Stimulated activated CD8-positive, alpha-beta memory T cell treated with anti-CD3 and anti-CD28 coated beads, Interleukin-2, amount 100 ng/mL, for 1 hour (primary cell): ENCODE measurements around the gene CXCR4.

ENCODE experiments used
- DNase-seq, 2 donors: peaks; one replicate each; pipeline ENCODE4 v3.0.0-alpha.2; 2020; ENCODE audit warnings: low read depth in 2 of 2

CXCR4 gene

GRCh38 chr2:136131961-136132824 lies 14.2 kb upstream of the CXCR4 start:
- DNase-seq, result no peak

- no peak for DNase-seq
Measured at GRCh38 chr2:136131484-136131960, 13.6 kb upstream of the CXCR4 start.

DNA sequence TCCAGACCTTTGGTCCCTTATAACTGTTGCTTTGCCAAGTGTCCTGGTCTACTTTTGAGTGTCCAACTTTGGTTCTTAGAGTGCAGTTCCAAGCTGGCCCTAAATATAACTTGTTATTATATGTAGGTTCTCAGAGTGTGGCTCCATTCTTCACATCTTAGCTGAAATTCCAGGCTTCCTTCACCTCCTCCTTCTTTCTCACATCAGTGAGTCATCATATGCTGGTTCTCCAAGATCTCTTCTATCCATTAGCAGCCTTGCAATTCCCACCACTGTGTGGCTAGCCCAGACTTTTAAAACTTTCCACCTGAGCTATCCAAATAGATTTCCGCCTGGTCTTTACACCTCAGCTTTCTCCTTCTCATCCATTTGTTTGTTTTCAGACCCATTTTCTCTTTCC lies 12.6 kb upstream of the CXCR4 start:
- DNase-seq, result no peak

DNA sequence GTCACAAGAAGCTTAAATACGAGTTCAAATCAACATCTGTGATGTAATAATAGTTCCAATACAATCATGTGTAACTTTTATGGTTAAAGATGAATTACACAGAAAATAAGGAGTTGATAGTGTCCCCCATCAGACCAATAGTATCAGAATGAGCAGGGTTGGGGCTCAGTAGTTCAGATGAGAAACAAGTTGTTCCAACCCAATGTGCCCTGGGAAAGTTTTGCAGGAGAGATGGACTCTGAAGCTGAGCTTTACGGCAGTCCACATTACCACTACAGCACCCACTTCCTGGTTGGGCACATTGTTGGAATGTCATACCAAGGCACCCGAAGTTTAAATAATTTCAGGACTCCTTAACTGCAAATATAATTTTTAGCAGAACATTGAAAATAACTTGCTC lies 12.1 kb upstream of the CXCR4 start:
- DNase-seq, result no peak

GRCh38 chr2:136129601-136130000 lies 11.7 kb upstream of the CXCR4 start:
- DNase-seq, result no peak

GRCh38 chr2:136128905-136129304 lies 11.0 kb upstream of the CXCR4 start:
- DNase-seq, result no peak

DNA sequence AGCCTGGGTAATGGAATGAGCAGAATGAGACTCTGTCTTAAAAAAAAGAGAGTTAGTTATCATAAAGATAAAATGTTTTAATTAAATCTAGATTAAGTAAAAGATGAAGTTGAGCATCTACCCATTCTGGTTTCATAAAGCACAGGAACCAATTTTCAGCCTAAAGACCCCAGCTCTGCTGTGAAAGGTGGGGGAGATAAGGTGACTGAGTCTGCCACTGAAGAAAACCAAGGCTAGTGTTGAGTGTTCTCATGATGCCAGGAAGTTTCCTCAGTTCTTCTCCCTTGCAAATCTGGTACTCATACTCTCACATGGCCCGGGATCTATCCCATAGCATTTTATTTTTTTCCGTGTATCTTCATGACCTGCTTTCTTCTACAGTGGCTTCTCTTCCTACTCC lies 10.4 kb upstream of the CXCR4 start:
- no peak for DNase-seq

GRCh38 chr2:136127356-136127755 lies 9.4 kb upstream of the CXCR4 start:
- no peak for DNase-seq

DNA sequence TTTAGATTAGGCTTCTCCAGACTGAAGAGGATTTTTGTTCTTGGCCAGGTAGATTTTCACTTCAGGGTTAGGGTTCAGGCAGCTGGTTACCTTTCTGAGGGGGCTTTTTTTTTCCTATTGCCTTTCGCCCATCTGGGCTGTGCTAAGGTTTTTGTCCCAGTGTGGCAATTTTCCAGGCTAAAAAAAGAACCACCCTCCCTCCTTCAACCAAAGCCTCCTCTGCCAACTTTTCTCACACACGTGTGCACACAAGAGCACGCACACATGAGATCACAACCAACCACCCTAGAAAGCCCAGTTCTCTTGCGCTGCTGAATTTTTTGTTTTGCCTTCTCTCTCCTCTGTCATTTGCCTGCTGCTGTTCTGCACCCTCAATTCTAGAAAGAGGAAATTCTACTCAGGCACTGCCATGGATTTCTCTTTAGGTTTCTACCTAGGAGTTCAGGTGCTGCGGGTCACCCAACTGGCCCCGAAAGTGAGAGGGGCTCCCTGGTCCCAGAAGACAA lies 8.5 kb upstream of the CXCR4 start:
- DNase-seq, result no peak

DNA sequence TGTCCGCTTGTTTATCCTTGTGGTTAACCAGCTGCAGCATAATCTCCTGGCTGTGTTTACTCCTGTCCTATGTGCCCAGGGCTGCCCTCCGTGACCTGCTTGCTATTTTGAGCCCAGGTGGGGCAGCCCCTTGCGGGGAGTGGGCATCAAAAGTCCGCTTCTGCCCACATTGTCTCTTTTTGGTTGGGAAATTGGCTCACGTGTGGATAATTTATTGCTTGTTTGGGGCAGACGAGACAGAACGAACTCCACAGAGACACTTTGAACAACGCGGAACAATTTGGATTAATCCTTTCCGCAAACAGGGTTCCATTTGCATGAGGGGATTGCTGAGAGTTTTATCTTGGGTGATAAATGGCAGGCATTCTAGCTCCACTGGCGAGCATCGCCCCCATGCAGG lies 8.1 kb upstream of the CXCR4 start:
- DNase-seq, result no peak

DNA sequence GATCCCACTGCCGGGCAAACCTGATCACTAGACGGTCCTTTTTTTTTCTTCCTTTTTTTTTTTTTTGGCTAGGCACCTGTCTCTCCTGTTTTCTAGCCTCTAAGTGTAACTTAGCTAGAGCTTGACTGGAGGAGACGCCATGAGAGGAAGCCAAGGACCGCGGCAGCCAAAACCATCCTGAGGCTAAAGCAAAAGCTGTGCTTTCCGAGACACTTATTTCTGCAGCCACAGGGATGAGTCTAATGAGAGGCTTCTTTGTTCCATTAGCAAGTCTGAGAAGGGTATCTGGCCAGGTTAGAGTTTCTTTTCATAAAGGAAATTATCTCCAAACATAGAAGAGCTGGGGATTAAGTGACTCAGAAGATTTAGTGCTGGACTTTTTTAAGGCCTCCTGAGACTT lies 7.3 kb upstream of the CXCR4 start:
- no peak for DNase-seq

GRCh38 chr2:136124805-136125204 lies 6.9 kb upstream of the CXCR4 start:
- DNase-seq, result no peak

- DNase-seq, result no peak
Measured at GRCh38 chr2:136122661-136123060, 4.7 kb upstream of the CXCR4 start.

- no peak for DNase-seq
Measured at GRCh38 chr2:136121204-136121910, 3.4 kb upstream of the CXCR4 start.

DNA sequence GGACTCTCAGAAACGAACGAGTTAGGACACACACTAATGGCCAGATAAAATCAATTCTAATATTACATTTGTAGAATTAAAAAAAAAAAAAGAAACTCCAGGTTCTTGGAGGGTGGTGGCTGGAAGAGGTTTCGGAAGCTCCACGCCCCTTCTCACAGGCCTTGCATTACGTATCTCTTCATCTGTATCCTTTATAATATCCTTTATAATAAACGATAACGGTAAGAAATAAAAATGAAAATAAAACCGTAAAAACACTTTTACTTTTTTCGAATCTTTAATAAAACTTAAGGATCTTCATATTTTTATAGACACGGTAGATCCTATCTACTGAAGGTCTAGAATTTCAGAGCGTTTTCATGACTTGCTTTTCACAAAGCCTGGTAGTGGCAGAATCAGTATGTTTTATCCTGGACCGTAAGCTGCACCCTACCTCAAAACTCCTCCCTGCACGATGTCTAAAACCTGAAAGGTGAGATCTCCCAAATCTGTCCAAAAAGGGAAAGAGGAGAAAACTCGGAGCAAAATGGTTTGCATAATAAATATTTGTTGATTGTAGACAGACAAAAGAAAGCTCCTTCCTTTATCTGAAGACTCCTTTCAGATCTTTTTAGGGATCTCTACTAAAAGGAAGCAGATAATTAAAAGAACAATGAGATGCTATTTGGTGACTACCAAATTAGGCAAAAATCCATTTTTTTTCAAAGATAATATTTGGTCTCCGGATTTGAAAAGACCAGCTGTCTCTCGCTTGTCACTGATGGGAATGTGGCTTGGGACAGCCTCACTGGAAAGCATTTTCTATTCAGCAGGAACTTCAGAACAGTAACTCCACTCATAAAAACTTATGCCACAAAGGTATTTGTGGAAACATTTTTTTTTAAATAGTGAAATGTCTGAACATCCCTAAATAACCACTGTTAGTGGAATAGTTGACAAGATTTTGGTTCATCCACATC lies 2.0 kb upstream of the CXCR4 start:
- no peak for DNase-seq

DNA sequence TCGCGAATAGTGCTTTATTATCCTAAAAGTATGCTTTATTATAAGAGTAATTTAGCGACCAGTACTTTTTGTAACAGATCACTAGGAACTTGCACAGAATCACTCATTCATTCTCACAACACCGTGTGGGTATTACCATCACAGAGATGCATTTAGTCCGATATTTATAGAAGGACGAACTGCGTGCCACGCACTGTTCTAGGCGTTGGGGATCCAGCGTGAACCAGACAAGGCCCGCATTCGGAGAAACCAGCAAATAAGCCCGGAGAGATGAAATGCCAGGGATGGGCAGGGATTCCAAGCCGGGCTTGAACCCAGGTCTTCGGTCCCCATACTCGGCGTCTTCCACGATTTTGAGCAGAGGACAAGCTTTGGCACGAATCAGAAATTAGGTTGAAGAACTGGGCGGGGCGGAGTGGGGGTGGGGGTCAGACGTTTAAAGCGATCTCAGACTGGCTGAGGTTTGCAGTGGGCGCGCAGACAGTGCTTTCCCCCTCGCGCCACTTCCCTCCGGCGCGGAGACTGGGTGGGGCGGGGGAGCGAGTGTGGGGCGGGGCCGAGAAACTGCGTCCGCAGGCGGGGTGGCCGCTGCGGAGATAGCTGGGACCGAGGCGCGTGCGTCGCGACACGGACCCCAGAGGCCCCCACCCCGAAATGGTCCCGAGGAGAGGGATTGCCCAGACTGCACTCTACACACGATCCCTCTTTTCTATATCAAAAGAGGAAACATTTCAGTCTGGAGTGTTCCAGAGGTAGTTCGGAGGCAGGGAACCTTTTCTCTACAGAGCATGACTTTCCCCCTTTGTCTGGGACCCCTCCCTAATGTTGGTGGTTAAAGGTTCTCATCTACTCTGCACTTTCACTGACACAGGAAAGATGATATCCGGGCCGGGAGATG lies 1.1 kb upstream of the CXCR4 start:
- peak; percentile 73 to 83 for DNase-seq

DNA sequence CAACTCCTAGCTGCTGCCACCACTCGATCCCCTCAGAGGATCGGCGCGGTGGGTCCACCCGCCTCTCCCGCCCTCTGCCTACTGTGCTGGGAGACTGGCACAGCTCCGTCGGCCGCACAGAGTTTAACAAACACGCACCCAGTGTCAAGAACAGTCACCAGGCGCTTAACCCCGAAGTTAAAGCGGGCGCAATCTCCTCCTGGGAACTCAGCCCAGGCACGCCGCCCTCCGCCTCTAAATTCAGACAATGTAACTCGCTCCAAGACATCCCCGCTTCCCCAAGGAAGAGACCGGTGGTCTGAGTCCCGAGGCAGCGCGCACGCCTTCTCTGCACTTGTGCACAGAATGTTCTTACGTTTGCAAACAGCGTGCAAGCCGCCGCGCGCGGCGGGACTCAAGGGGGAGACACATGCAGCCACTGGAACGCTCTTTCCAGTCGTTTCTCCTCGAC lies 533 bp downstream of the CXCR4 start:
- DNase-seq, result no peak

GRCh38 chr2:136116813-136117390 lies 1.0 kb downstream of the CXCR4 start:
- no peak for DNase-seq

DNA sequence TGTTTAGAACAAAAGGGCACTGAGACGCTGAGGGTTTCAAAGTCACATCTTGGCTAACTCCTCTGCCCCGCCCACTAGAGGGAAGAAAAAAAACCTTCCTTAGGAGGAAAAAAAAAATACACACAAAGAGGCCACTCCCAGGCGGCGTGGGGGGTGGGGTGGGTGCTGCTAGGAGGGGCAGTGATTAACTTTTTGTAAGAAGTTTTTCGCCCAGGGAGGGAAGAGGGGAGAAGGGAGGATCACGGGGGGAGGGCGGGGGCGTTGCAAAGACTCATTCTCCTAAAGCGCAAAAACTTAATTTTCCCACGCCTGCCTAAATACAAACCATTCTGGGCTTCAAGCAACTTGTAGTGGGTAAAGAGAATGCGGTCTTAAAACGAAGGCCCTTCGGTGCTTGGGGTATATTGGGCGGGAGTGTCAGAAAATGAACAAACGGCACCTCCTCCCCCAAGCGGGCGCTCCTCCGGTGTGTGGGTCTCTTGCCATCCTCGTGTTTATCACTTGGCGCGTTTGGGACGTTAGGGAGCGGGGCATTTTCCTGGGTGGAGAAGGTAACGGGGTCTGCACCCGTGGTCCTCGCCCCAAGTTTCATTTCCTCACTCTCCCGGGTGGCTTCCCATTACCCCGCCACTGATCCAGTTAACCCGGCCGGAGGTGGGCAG lies 1.7 kb downstream of the CXCR4 start:
- DNase-seq, result peak in 1 of 2 donors; percentile 68
